RPMI7951 (cell line): ENCODE results near the gene ADAMTS3. TPM values are rescaled to one million over a fixed set of nuclear protein-coding genes. Genes with fewer than 3 reads are reported as not detected.
"Not testable (repeated sequence)": the region's sequence is repeated elsewhere in the genome, so short reads cannot be mapped to it uniquely, and the experiment has no call there.

Experiments
- DNase-seq: peaks from one replicate; pipeline ENCODE4 v3.0.0-alpha.2; 2012; ENCODE audit warnings: low read depth
- total RNA-seq: library from RNA; depleted of rRNA; stranded (reverse); fragments of >200 nt; shearing (Covaris generic); gene quantifications from 2 replicates; pipeline ENCODE4 v1.2.3, GENCODE V29; 2014

The ADAMTS3 gene
- total RNA-seq, 1 experiment from 2014 or later: 0.36 TPM

GRCh38 chr4:72553540-72554337 lies 15.3 kb downstream of the ADAMTS3 start:
- no peak for DNase-seq

GRCh38 chr4:72552447-72552846 lies 16.6 kb downstream of the ADAMTS3 start:
- no peak for DNase-seq

GRCh38 chr4:72546456-72546855 lies 22.6 kb downstream of the ADAMTS3 start:
- DNase-seq: no peak

GRCh38 chr4:72540694-72541093 lies 28.3 kb downstream of the ADAMTS3 start:
- DNase-seq: not testable (repeated sequence)

- no peak for DNase-seq
Measured at GRCh38 chr4:72538006-72538405, 31.0 kb downstream of the ADAMTS3 start.

- DNase-seq: no peak
Measured at GRCh38 chr4:72536443-72536842, 32.6 kb downstream of the ADAMTS3 start.

GRCh38 chr4:72531768-72532290 lies 37.2 kb downstream of the ADAMTS3 start:
- DNase-seq: no peak

GRCh38 chr4:72531322-72531721 lies 37.7 kb downstream of the ADAMTS3 start:
- no peak for DNase-seq

GRCh38 chr4:72529148-72529822 lies 39.7 kb downstream of the ADAMTS3 start:
- DNase-seq: no peak

GRCh38 chr4:72527038-72527646 lies 41.9 kb downstream of the ADAMTS3 start:
- no peak for DNase-seq

GRCh38 chr4:72525938-72526337 lies 43.1 kb downstream of the ADAMTS3 start:
- peak; percentile 2 for DNase-seq

GRCh38 chr4:72522440-72522839 lies 46.6 kb downstream of the ADAMTS3 start:
- DNase-seq: no peak

GRCh38 chr4:72513227-72513626 lies 55.8 kb downstream of the ADAMTS3 start:
- no peak for DNase-seq

GRCh38 chr4:72507860-72508419 lies 61.1 kb downstream of the ADAMTS3 start:
- DNase-seq: no peak

GRCh38 chr4:72507167-72507566 lies 61.9 kb downstream of the ADAMTS3 start:
- no peak for DNase-seq

- peak; percentile 42 for DNase-seq
Measured at GRCh38 chr4:72505314-72505744, 63.7 kb downstream of the ADAMTS3 start.

GRCh38 chr4:72500214-72500613 lies 68.8 kb downstream of the ADAMTS3 start:
- no peak for DNase-seq

GRCh38 chr4:72496119-72496518 lies 72.9 kb downstream of the ADAMTS3 start:
- no peak for DNase-seq

- DNase-seq: no peak
Measured at GRCh38 chr4:72494156-72494555, 74.9 kb downstream of the ADAMTS3 start.

GRCh38 chr4:72489267-72489666 lies 79.8 kb downstream of the ADAMTS3 start:
- no peak for DNase-seq

GRCh38 chr4:72486991-72487390 lies 82.0 kb downstream of the ADAMTS3 start:
- DNase-seq: no peak

- DNase-seq: no peak
Measured at GRCh38 chr4:72484981-72485380, 84.0 kb downstream of the ADAMTS3 start.
